HepG2 (cell line): ENCODE data around the gene SH3PXD2A. TPM values are rescaled to one million over a fixed set of nuclear protein-coding genes. Genes with fewer than 3 reads are reported as not detected.
"Not testable (repeated sequence)": the region's sequence is repeated elsewhere in the genome, so short reads cannot be mapped to it uniquely, and the experiment has no call there.

Experiments
- ATAC-seq: fragments of 200-7000 bp; cut with Tn5 transposase; 3 replicates; pipeline ENCODE4 v1.9.1; 2020; ENCODE audit warnings: mild to moderate bottlenecking, moderate library complexity
- BruUV-seq: library from RNA; stranded (reverse); fragments of 400-500 nt; replicated peaks from 2 replicates; lab custom pipeline; 2021; lab: Mats Ljungman, UMichigan
- CTCF ChIA-PET: fragments of 300-600 bp; formaldehyde crosslinking; extraction: SDS; loops from one replicate; lab custom pipeline; 2021; ENCODE audit warnings: low total read pairs, inconsistent platforms, low intra/inter-chr PET ratio; lab: Yijun Ruan, JAX
- POLR2A ChIA-PET: fragments of 350-600 bp; sonication (Branson Sonifier 250); formaldehyde crosslinking; loops from one replicate; lab custom pipeline; 2020; ENCODE audit warnings: antibody characterized with exemption, inconsistent platforms; lab: Yijun Ruan, JAX
- DNase-seq: peaks from one replicate; pipeline ENCODE4 v3.0.0-alpha.2; 2015; ENCODE audit warnings: low spot score
- FAIRE-seq: peaks from 3 replicates; lab custom pipeline; 2011; peaks lifted over from hg19 to GRCh38; lab: Jason Lieb, UNC
- H2AFZ ChIP-seq: one replicate; pipeline ENCODE4 v1.6.1; 2011; ENCODE audit warnings: low read length, inconsistent platforms
- H3K27ac ChIP-seq: fragments of 300-600 bp; 3 replicates; pipeline ENCODE4 v1.8.0; 2011; ENCODE audit warnings: mixed run types, mild to moderate bottlenecking, mixed read lengths, low read length, inconsistent platforms; ENCODE audit not compliant: insufficient read depth; ENCODE audit errors: extremely low read length
- H3K27me3 ChIP-seq, 2 experiments: fragments of 200-600 bp in 1 of 2; 2 replicates in 1 of 2; 3 replicates in 1 of 2; pipeline versions ENCODE4 v1.6.0 to v1.8.0; 2011; ENCODE audit warnings: low read length in 2 of 2, mild to moderate bottlenecking in 2 of 2, moderate library complexity in 2 of 2, inconsistent platforms in 1 of 2; ENCODE audit not compliant: insufficient read depth in 2 of 2, control insufficient read depth in 1 of 2
- H3K36me3 ChIP-seq, 2 experiments: fragments of 200-600 bp in 1 of 2; replicated peaks in 1 of 2; 2 replicates in 1 of 2; 3 replicates in 1 of 2; pipeline versions ENCODE4 v1.5.1 to v1.8.0; 2011; ENCODE audit warnings: low read length in 2 of 2, inconsistent platforms in 1 of 2; ENCODE audit not compliant: insufficient read depth in 2 of 2, control insufficient read depth in 1 of 2
- H3K4me1 ChIP-seq: 2 replicates; pipeline ENCODE4 v1.5.1; 2012; ENCODE audit warnings: low read length, inconsistent platforms; ENCODE audit not compliant: insufficient read depth
- H3K4me2 ChIP-seq: 2 replicates; pipeline ENCODE4 v1.6.0; 2011; ENCODE audit warnings: low read depth, low read length, inconsistent platforms
- H3K4me3 ChIP-seq, 3 experiments: fragments of 200-600 bp in 1 of 3; sonication (generic), shearing (Covaris generic) in 1 of 3; replicated peaks in 1 of 3; 2 replicates each; pipeline ENCODE4 v1.5.1; 2011 to 2016; ENCODE audit warnings: low read length in 3 of 3, inconsistent platforms in 2 of 3, low read depth in 2 of 3, mild to moderate bottlenecking in 2 of 3, control low read depth in 1 of 3, mixed read lengths in 1 of 3; ENCODE audit not compliant: insufficient read depth in 1 of 3
- H3K79me2 ChIP-seq: one replicate; pipeline ENCODE4 v1.6.1; 2011; ENCODE audit warnings: low read length, inconsistent platforms; ENCODE audit not compliant: insufficient read depth
- H3K9ac ChIP-seq: 2 replicates; pipeline ENCODE4 v1.6.0; 2011; ENCODE audit warnings: mild to moderate bottlenecking, low read depth, low read length, inconsistent platforms; ENCODE audit not compliant: insufficient read depth
- H3K9me3 ChIP-seq: 2 replicates; pipeline ENCODE4 v1.5.1; 2012; ENCODE audit warnings: mild to moderate bottlenecking, low read length
- H4K20me1 ChIP-seq: 2 replicates; pipeline ENCODE4 v1.6.0; 2011; ENCODE audit warnings: inconsistent platforms, mild to moderate bottlenecking, low read length, moderate library complexity; ENCODE audit not compliant: insufficient read depth
- AGO2 ChIP-seq: fragments of 200-400 bp; formaldehyde crosslinking; optimal IDR thresholded peaks from 2 replicates; pipeline ENCODE3; 2017; ENCODE audit warnings: mild to moderate bottlenecking, low read depth, low read length, moderate library complexity
- LCORL ChIP-seq, 2 experiments: fragments of 450-650 bp in 1 of 2; sonication (generic) in 1 of 2; formaldehyde crosslinking in 1 of 2; IDR thresholded peaks; 2 replicates each; pipeline versions ENCODE4 v1.5.0 to v1.6.1; 2017 to 2020; ENCODE audit warnings: antibody characterized with exemption in 1 of 2, missing genetic modification reagents in 1 of 2
- SIX4 ChIP-seq: sonication (generic); formaldehyde crosslinking; IDR thresholded peaks from 2 replicates; pipeline ENCODE4 v1.4.0; 2020; ENCODE audit warnings: missing genetic modification reagents
- ZNF160 ChIP-seq: sonication (generic); formaldehyde crosslinking; IDR thresholded peaks from 2 replicates; pipeline ENCODE4 v1.8.0; 2022; ENCODE audit warnings: mild to moderate bottlenecking, inconsistent platforms, missing genetic modification reagents
- ZNF256 ChIP-seq: sonication (generic); formaldehyde crosslinking; conservative IDR thresholded peaks from 2 replicates; pipeline ENCODE4 v1.4.0; 2020; ENCODE audit warnings: missing genetic modification reagents
- ZNF468 ChIP-seq: sonication (generic); formaldehyde crosslinking; IDR thresholded peaks from 2 replicates; pipeline ENCODE4 v1.8.0; 2022; ENCODE audit warnings: mild to moderate bottlenecking, moderate library complexity, missing genetic modification reagents
- WGBS: methylation state at CpG from one replicate; pipeline ENCODE4 v1.1.6; 2017; ENCODE audit warnings: low lambda C conversion rate; 5-methylcytosine and 5-hydroxymethylcytosine counted together
- in situ Hi-C: cut with HindIII; loops from 2 replicates; pipeline ENCODE4 v1.10.0; 2017; ENCODE audit warnings: low pct_unique_long_range_greater_than_20kb; ENCODE audit not compliant: extremely low pct_ligation_motif_present
- intact Hi-C: fragments of 100-400 bp; cut with micrococcal nuclease; formaldehyde crosslinking; loops from one replicate; pipeline ENCODE4 v1.10.0; 2022; ENCODE audit not compliant: unreplicated experiment
- polyA plus RNA-seq, 8 experiments: library from polyadenylated mRNA; depleted of rRNA in 3 of 8; stranded (reverse) in 7 of 8; unstranded in 1 of 8; fragments of >200 nt; fragmentation: Illumina TruSeq in 4 of 8; extraction: Trizol in 4 of 8; gene quantifications; 2 replicates each; pipeline versions ENCODE4 v1.2.1 to v1.2.3, GENCODE V29; 2011 to 2016; ENCODE audit warnings: low read depth in 4 of 8, missing spikeins in 1 of 8, mixed read lengths in 1 of 8; ENCODE audit not compliant: insufficient read depth in 1 of 8
- total RNA-seq, 5 experiments: library from RNA; depleted of rRNA; stranded (reverse); fragments of >200 nt; fragmentation: Illumina TruSeq; extraction: Trizol; gene quantifications; 2 replicates each; pipeline ENCODE4 v1.2.3, GENCODE V29; 2016; ENCODE audit warnings: low read depth in 1 of 5
- TF ChIP-seq, protein P1 (sequence below): sonication (generic); formaldehyde crosslinking; IDR thresholded peaks from 2 replicates; pipeline ENCODE4 v1.4.0; 2020; ENCODE audit warnings: missing genetic modification reagents, borderline replicate concordance

Gene SH3PXD2A
- total and polyA plus RNA-seq, 2 of the 13 experiments (the other 11 are each of a cell fraction or from before 2014, with no cell fraction given): 11.1 to 11.3 TPM

DNA sequence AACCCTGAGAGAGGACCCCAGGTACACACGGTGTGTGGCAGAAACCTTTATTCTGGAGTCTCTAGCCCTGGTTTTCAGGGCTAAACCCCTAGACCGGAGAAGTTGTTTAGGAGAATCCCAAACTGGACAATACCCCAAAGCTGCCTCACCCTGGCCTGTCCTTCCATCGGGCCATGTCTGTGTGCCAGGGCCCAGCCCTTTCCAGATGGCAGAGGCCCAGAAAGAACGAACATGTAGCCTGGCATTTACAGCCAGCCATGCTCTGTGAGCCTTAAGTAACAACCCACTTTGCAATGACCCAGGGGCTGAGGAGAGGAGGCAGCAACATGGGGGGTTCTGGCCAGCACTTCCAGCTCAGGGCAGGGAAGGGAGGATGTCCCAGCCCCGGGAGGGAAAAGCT is 219.8 kb downstream of the SH3PXD2A start:
- peaks cover 12% of the 10 kb centered on the region; the same call in 1 of the 2 replicates for H4K20me1 ChIP-seq
- no peak for FAIRE-seq
- CTCF ChIA-PET: no interaction called here

GRCh38 chr10:103633846-103634245 is 221.5 kb downstream of the SH3PXD2A start:
- Histone ChIP-seq H4K20me1 (peaks cover 9% of the 10 kb centered on the region; the same call in 1 of the 2 replicates), H3K4me2 (no peak overlapping the region), H2AFZ (no peak overlapping the region), H3K9me3 (no peaks in the 10 kb centered on the region), H3K79me2 (peaks cover 5% of the 10 kb centered on the region), H3K9ac (no peak overlapping the region), H3K4me1 (no peaks in the 10 kb centered on the region), H3K36me3 (peaks cover 31 to 69% of the 10 kb centered on the region in 2 experiments), H3K27me3 (no peaks in the 10 kb centered on the region), H3K27ac (no peak overlapping the region), H3K4me3 (no peak overlapping the region)
- FAIRE-seq: no peak
- ATAC-seq: no peak
- intact Hi-C loops (no loop called here), in situ Hi-C loops (no loop called here)
- DNase-seq: no peak
- ChIA-PET POLR2A (no interaction called here), CTCF (no interaction called here)
- TF ChIP-seq AGO2 (peak; percentile 39), ZNF160 (CRISPR knock-in tag) (no peak)
- BruUV-seq: no TSS peak
- 100% methylated on average over 6 of the region's 7 CpGs for WGBS

More for the DNA sequence above, 219.8 kb downstream of the SH3PXD2A start:
- Histone ChIP-seq H3K9ac (no peak overlapping the region), H3K27me3 (no peaks in the 10 kb centered on the region), H2AFZ (no peak overlapping the region), H3K36me3 (peaks cover 33 to 60% of the 10 kb centered on the region in 2 experiments), H3K27ac (no peak overlapping the region), H3K9me3 (no peaks in the 10 kb centered on the region), H3K4me1 (no peaks in the 10 kb centered on the region), H3K4me2 (no peak overlapping the region), H3K79me2 (peaks cover 5% of the 10 kb centered on the region), H3K4me3 (no peak overlapping the region)
- ATAC-seq (no peak), DNase-seq (no peak)
- 97% methylated on average over 4 of the region's 5 CpGs for WGBS
- intact Hi-C loops (no loop called here), in situ Hi-C loops (no loop called here)
- TF ChIP-seq SIX4 (CRISPR knock-in tag): no peak
- no peak for TF ChIP-seq ZNF468 (CRISPR knock-in tag)
- TF ChIP-seq, protein P1, sequence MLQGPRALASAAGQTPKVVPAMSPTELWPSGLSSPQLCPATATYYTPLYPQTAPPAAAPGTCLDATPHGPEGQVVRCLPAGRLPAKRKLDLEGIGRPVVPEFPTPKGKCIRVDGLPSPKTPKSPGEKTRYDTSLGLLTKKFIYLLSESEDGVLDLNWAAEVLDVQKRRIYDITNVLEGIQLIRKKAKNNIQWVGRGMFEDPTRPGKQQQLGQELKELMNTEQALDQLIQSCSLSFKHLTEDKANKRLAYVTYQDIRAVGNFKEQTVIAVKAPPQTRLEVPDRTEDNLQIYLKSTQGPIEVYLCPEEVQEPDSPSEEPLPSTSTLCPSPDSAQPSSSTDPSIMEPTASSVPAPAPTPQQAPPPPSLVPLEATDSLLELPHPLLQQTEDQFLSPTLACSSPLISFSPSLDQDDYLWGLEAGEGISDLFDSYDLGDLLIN (CRISPR knock-in tag): no peak
- TF ChIP-seq LCORL (IDR thresholded peaks at IDR 0.05): no peak
- TF ChIP-seq LCORL (CRISPR knock-in tag; IDR thresholded peaks at IDR 0.05): no peak
- no peak for TF ChIP-seq ZNF256 (CRISPR knock-in tag)
- POLR2A ChIA-PET: no interaction called here
- no TSS peak for BruUV-seq

DNA sequence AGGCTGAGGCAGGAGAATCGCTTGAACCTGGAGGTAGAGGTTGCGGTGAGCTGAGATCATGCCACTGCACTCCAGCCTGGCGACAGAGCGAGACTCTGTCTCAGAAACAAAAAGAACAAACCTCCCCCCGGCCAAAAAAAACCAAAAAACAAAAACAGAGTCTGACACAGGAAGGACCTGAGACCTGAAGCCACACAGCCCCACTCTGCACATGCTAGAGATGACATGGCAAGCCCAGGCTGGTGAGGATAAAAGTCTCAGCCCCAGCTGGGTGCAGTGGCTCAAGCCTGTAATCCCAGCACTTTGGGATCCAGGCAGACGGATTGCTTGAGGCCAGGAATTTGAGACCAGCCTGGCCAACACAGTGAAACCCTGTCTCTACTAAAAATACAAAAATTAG is 222.5 kb downstream of the SH3PXD2A start:
- CTCF ChIA-PET, H3K4me2 ChIP-seq, H3K79me2 ChIP-seq, BruUV-seq, DNase-seq, H3K9me3 ChIP-seq, FAIRE-seq, H3K4me1 ChIP-seq, H3K27ac ChIP-seq, H3K9ac ChIP-seq, intact Hi-C loops, ATAC-seq, H2AFZ ChIP-seq, H4K20me1 ChIP-seq, in situ Hi-C loops, H3K27me3 ChIP-seq, H3K4me3 ChIP-seq: not testable (repeated sequence)
- POLR2A ChIA-PET: interaction anchor here (1.4 kb wide), 1 partner anchor 28 kb away, joined by 4 read pairs; no protein-coding TSS in a partner anchor
- peaks cover 27 to 68% of the 10 kb centered on the region in 2 experiments for H3K36me3 ChIP-seq
- WGBS: 95% methylated on average over 5 of the region's 6 CpGs
